Measurements from ENCODE around the gene MYEOV.

The MYEOV gene

GRCh38 chr11:69321877-69322361 lies 28.0 kb downstream of the MYEOV start:
- TF ChIP-seq, protein P1, sequence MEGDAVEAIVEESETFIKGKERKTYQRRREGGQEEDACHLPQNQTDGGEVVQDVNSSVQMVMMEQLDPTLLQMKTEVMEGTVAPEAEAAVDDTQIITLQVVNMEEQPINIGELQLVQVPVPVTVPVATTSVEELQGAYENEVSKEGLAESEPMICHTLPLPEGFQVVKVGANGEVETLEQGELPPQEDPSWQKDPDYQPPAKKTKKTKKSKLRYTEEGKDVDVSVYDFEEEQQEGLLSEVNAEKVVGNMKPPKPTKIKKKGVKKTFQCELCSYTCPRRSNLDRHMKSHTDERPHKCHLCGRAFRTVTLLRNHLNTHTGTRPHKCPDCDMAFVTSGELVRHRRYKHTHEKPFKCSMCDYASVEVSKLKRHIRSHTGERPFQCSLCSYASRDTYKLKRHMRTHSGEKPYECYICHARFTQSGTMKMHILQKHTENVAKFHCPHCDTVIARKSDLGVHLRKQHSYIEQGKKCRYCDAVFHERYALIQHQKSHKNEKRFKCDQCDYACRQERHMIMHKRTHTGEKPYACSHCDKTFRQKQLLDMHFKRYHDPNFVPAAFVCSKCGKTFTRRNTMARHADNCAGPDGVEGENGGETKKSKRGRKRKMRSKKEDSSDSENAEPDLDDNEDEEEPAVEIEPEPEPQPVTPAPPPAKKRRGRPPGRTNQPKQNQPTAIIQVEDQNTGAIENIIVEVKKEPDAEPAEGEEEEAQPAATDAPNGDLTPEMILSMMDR (conservative IDR thresholded peaks at IDR 0.05; ENCODE audit: low read depth) = no peak
- ChIA-PET POLR2A (ENCODE audit: low non-redundant PET) (no interaction called here), CTCF (no interaction called here)
- H3K27ac ChIP-seq = peak overlapping the region; percentile 45; the same call in 1 of the 2 replicates
- peak; percentile 58 for DNase-seq (ENCODE audit: low spot score)

DNA sequence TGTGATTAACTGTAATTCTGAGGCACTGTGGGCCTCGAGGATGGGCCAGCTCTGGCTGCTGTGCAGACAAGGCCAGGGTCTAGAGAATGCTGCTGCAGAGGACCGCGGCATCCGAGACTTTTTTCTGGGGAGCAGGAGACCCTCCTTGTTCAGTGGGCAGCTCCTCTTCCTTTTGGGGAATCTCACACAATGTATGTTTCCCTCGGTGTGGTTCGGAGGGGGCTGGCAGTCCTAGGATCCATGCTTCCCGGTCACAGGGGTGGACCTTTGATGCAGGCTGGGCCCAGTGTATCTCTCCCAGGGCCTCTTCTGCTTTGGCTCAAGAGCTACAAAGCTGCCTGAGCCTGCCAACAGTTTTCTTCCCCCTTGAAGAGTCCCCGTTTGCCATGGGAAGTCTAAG lies 31.5 kb downstream of the MYEOV start:
- DNase-seq (ENCODE audit: low spot score) = no peak
- ChIA-PET CTCF (no interaction called here), POLR2A (ENCODE audit: low non-redundant PET) (no interaction called here)
- TF ChIP-seq, protein P1 (conservative IDR thresholded peaks at IDR 0.05; ENCODE audit: low read depth) = no peak
- no peak overlapping the region for H3K27ac ChIP-seq

DNA sequence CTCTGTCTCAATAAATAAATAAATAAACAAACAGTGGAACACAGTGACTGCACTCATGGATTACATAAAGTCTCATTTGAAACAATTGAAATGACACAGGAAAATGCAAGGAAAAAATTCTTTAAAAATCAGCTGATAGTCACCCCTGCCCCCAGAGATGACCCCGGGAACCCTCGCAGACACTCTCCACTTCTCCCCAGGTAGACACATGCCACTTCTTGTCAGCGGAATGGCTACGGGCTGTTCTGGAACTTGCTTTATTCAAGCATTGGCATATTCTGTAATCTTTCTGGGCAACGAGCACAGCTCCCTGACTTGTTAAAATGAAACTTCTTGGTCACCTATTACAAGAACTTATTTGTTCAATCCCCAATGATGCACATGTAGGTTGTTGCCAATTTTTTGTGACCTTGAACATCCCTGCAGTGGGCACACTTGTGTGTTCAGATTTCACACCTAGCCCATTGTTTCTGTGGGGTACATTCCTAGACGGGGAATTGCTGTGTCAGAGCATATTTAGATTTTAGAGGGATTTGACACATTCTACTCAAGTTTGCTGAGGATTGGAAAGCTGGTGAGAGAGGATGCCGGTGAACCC lies 32.8 kb downstream of the MYEOV start:
- H3K27ac ChIP-seq = no peak overlapping the region
- DNase-seq (ENCODE audit: low spot score) = no peak
- TF ChIP-seq, protein P1 (conservative IDR thresholded peaks at IDR 0.05; ENCODE audit: low read depth) = no peak
- CTCF ChIA-PET = interaction anchor here (1.2 kb wide), 1 partner anchor 10 kb away, joined by 4 read pairs; no protein-coding TSS in a partner anchor
- POLR2A ChIA-PET (ENCODE audit: low non-redundant PET) = no interaction called here

GRCh38 chr11:69327741-69328191 lies 33.8 kb downstream of the MYEOV start:
- TF ChIP-seq, protein P1 (conservative IDR thresholded peaks at IDR 0.05; ENCODE audit: low read depth) = no peak
- ChIA-PET CTCF (no interaction called here), POLR2A (ENCODE audit: low non-redundant PET) (no interaction called here)
- H3K27ac ChIP-seq = no peak overlapping the region
- no peak for DNase-seq (ENCODE audit: low spot score)

GRCh38 chr11:69328231-69328630 lies 34.3 kb downstream of the MYEOV start:
- H3K27ac ChIP-seq = no peak overlapping the region
- TF ChIP-seq, protein P1 (conservative IDR thresholded peaks at IDR 0.05; ENCODE audit: low read depth) = no peak
- no peak for DNase-seq (ENCODE audit: low spot score)
- ChIA-PET CTCF (no interaction called here), POLR2A (ENCODE audit: low non-redundant PET) (no interaction called here)

- H3K27ac ChIP-seq = no peak overlapping the region
- no peak for DNase-seq (ENCODE audit: low spot score)
- ChIA-PET POLR2A (ENCODE audit: low non-redundant PET) (no interaction called here), CTCF (no interaction called here)
- TF ChIP-seq, protein P1 (conservative IDR thresholded peaks at IDR 0.05; ENCODE audit: low read depth) = no peak
These were observed 35.6 kb downstream of the MYEOV start for GRCh38 chr11:69329581-69329980.

All from RWPE1 (cell line).